Fibroblast of lung (primary cell): ENCODE data around the gene PPARGC1A. TPM values are rescaled to one million over a fixed set of nuclear protein-coding genes. Genes with fewer than 3 reads are reported as not detected.

Experiments
- DNase-seq, 2 donors: peaks; one replicate each; pipeline versions ENCODE4 v3.0.0 to v3.0.0-alpha.2; 2010; ENCODE audit warnings: low read depth in 2 of 2
- H2AFZ ChIP-seq: 2 replicates; pipeline ENCODE4 v1.5.1; 2012; ENCODE audit warnings: low read length, control low read depth, inconsistent platforms
- H3K27ac ChIP-seq: 2 replicates; pipeline ENCODE4 v1.5.1; 2011; ENCODE audit warnings: low read length, control low read depth; ENCODE audit not compliant: insufficient read depth
- H3K27me3 ChIP-seq: 2 replicates; pipeline ENCODE4 v1.5.1; 2011; ENCODE audit warnings: mild to moderate bottlenecking, low read length; ENCODE audit not compliant: control insufficient read depth, insufficient read depth
- H3K36me3 ChIP-seq: 2 replicates; pipeline ENCODE4 v1.5.1; 2011; ENCODE audit warnings: low read length; ENCODE audit not compliant: control insufficient read depth, insufficient read depth
- H3K4me1 ChIP-seq: 2 replicates; pipeline ENCODE4 v1.5.1; 2011; ENCODE audit warnings: low read length; ENCODE audit not compliant: control insufficient read depth, insufficient read depth; ENCODE audit errors: extremely low read depth
- H3K4me2 ChIP-seq: 2 replicates; pipeline ENCODE4 v1.5.1; 2011; ENCODE audit warnings: low read length, control low read depth; ENCODE audit not compliant: insufficient read depth; ENCODE audit errors: extremely low read depth
- H3K4me3 ChIP-seq, 4 experiments: fragments of 200-600 bp in 1 of 4; sonication (generic) in 1 of 4; replicated peaks in 1 of 4; 2 replicates each; pipeline ENCODE4 v1.5.1; 2011 to 2016; ENCODE audit warnings: low read length in 4 of 4, low read depth in 3 of 4, mild to moderate bottlenecking in 3 of 4, control low read depth in 2 of 4, inconsistent platforms in 1 of 4, mixed read lengths in 1 of 4; ENCODE audit not compliant: insufficient read depth in 1 of 4; ENCODE audit errors: control extremely low read depth in 1 of 4
- H3K79me2 ChIP-seq: 2 replicates; pipeline ENCODE4 v1.5.1; 2012; ENCODE audit warnings: mild to moderate bottlenecking, low read length, inconsistent platforms; ENCODE audit not compliant: control insufficient read depth, insufficient read depth
- H3K9ac ChIP-seq: 2 replicates; pipeline ENCODE4 v1.5.1; 2011; ENCODE audit warnings: mild to moderate bottlenecking, low read length, control low read depth; ENCODE audit not compliant: insufficient read depth
- H3K9me3 ChIP-seq: 2 replicates; pipeline ENCODE4 v1.5.1; 2012; ENCODE audit warnings: low read depth, low read length; ENCODE audit not compliant: control insufficient read depth, insufficient read depth
- H4K20me1 ChIP-seq: 2 replicates; pipeline ENCODE4 v1.5.1; 2011; ENCODE audit warnings: low read length; ENCODE audit not compliant: control insufficient read depth, insufficient read depth; ENCODE audit errors: extremely low read depth
- EZH2 ChIP-seq: IDR thresholded peaks from 2 replicates; pipeline ENCODE4 v1.5.1; 2012; ENCODE audit warnings: low read length, control low read depth, mild to moderate bottlenecking; ENCODE audit errors: missing control alignments
- polyA plus RNA-seq, 2 donors: library from polyadenylated mRNA; depleted of rRNA in 1 of 2; stranded (reverse) in 1 of 2; unstranded in 1 of 2; fragments of >200 nt; gene quantifications; 2 replicates each; pipeline ENCODE4 v1.2.1, GENCODE V29; 2011 to 2012; ENCODE audit warnings: missing spikeins in 1 of 2
- total RNA-seq: library from RNA; depleted of rRNA; stranded (reverse); fragments of >200 nt; gene quantifications from 2 replicates; pipeline ENCODE4 v1.2.1, GENCODE V29; 2014
- TF ChIP-seq, protein P1 (sequence below), 2 donors: IDR thresholded peaks in 1 of 2; conservative IDR thresholded peaks in 1 of 2; 1 replicate in 1 of 2; 2 replicates in 1 of 2; pipeline ENCODE4 v1.5.1; 2011 to 2012; ENCODE audit warnings: low read length in 2 of 2, control low read depth in 1 of 2, inconsistent platforms in 1 of 2, low read depth in 1 of 2, mild to moderate bottlenecking in 1 of 2

The PPARGC1A gene
- total and polyA plus RNA-seq, 2 donors (not counting 1 experiment from before 2014, with no cell fraction given): 1.3 to 6.9 TPM

GRCh38 chr4:23885943-23886590 is 3.8 kb downstream of the PPARGC1A start:
- Histone ChIP-seq H2AFZ (no peak overlapping the region), H3K9me3 (no peaks in the 10 kb centered on the region), H3K36me3 (no peaks in the 10 kb centered on the region), H3K4me3 (no peak overlapping the region), H3K27ac (no peak overlapping the region), H3K27me3 (no peaks in the 10 kb centered on the region), H4K20me1 (no peaks in the 10 kb centered on the region), H3K4me1 (peaks cover 1% of the 10 kb centered on the region), H3K9ac (no peak overlapping the region), H3K79me2 (no peaks in the 10 kb centered on the region), H3K4me2 (no peak overlapping the region)
- TF ChIP-seq EZH2: no peak
- TF ChIP-seq, protein P1, sequence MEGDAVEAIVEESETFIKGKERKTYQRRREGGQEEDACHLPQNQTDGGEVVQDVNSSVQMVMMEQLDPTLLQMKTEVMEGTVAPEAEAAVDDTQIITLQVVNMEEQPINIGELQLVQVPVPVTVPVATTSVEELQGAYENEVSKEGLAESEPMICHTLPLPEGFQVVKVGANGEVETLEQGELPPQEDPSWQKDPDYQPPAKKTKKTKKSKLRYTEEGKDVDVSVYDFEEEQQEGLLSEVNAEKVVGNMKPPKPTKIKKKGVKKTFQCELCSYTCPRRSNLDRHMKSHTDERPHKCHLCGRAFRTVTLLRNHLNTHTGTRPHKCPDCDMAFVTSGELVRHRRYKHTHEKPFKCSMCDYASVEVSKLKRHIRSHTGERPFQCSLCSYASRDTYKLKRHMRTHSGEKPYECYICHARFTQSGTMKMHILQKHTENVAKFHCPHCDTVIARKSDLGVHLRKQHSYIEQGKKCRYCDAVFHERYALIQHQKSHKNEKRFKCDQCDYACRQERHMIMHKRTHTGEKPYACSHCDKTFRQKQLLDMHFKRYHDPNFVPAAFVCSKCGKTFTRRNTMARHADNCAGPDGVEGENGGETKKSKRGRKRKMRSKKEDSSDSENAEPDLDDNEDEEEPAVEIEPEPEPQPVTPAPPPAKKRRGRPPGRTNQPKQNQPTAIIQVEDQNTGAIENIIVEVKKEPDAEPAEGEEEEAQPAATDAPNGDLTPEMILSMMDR (conservative IDR thresholded peaks at IDR 0.05 in 1 of 2, IDR thresholded peaks at IDR 0.05 in 1 of 2; ENCODE audit: low read depth in 1 of 2, low read length in 2 of 2): no peak
- DNase-seq: no peak

GRCh38 chr4:23884741-23885140 is 5.1 kb downstream of the PPARGC1A start:
- TF ChIP-seq, protein P1 (conservative IDR thresholded peaks at IDR 0.05 in 1 of 2, IDR thresholded peaks at IDR 0.05 in 1 of 2; ENCODE audit: low read depth in 1 of 2, low read length in 2 of 2): no peak
- TF ChIP-seq EZH2: no peak
- Histone ChIP-seq H2AFZ (no peak overlapping the region), H3K79me2 (no peaks in the 10 kb centered on the region), H3K4me1 (no peaks in the 10 kb centered on the region), H3K27ac (no peak overlapping the region), H3K4me3 (no peak overlapping the region), H3K36me3 (no peaks in the 10 kb centered on the region), H3K4me2 (no peak overlapping the region), H3K9ac (no peak overlapping the region), H4K20me1 (no peaks in the 10 kb centered on the region), H3K27me3 (no peaks in the 10 kb centered on the region), H3K9me3 (no peaks in the 10 kb centered on the region)
- peak in 1 of 2 donors; percentile 27 for DNase-seq

- no peak for TF ChIP-seq EZH2
- TF ChIP-seq, protein P1 (conservative IDR thresholded peaks at IDR 0.05 in 1 of 2, IDR thresholded peaks at IDR 0.05 in 1 of 2; ENCODE audit: low read depth in 1 of 2, low read length in 2 of 2): no peak
Observed at GRCh38 chr4:23884261-23884660, 5.6 kb downstream of the PPARGC1A start.

More at GRCh38 chr4:23884261-23884660, 5.6 kb downstream of the PPARGC1A start:
- no peak overlapping the region for H3K4me3 ChIP-seq
- no peaks in the 10 kb centered on the region for H3K9me3 ChIP-seq
- no peak overlapping the region for H2AFZ ChIP-seq
- H3K4me2 ChIP-seq: no peak overlapping the region
- no peaks in the 10 kb centered on the region for H3K36me3 ChIP-seq
- no peak overlapping the region for H3K9ac ChIP-seq
- H3K79me2 ChIP-seq: no peaks in the 10 kb centered on the region
- no peak for DNase-seq
- no peaks in the 10 kb centered on the region for H4K20me1 ChIP-seq
- no peaks in the 10 kb centered on the region for H3K27me3 ChIP-seq
- no peak overlapping the region for H3K27ac ChIP-seq
- no peaks in the 10 kb centered on the region for H3K4me1 ChIP-seq
